Right ventricle myocardium superior (tissue), 1 donor: ENCODE measurements around the gene HNRNPDL. TPM values are rescaled to one million over a fixed set of nuclear protein-coding genes. Genes with fewer than 3 reads are reported as not detected.

ENCODE experiments used
- total RNA-seq: library from RNA; stranded (reverse); fragmentation: NEBNext Ultra II Directional; extraction: Animal tissue kit (Norgen Biotek cat#: 25700); gene quantifications from one replicate; pipeline ENCODE4 v1.2.1, GENCODE V29; 2021
- donor health status: DM: no; HTN: yes; CAD: no; lungs with severe emphysema.

Gene HNRNPDL
- total RNA-seq, 1 donor from 2014 or later = 104 TPM

Other genes with a start within 250 kb of the HNRNPDL start
- gene HNRNPD, start 56.5 kb downstream of the HNRNPDL start, total RNA-seq = 110 TPM
- 12.8 TPM for gene ENOPH1, start 128 bp upstream of the HNRNPDL start, total RNA-seq
- gene TMEM150C, start 131.5 kb upstream of the HNRNPDL start, total RNA-seq = 19.4 TPM